Adipocyte (in vitro differentiated cells): ENCODE results near the gene GLB1L.
"Not testable (repeated sequence)": the region's sequence is repeated elsewhere in the genome, so short reads cannot be mapped to it uniquely, and the experiment has no call there.

Experiments
- DNase-seq: peaks from one replicate; pipeline ENCODE4 v3.0.0-alpha.2; 2015; ENCODE audit warnings: low read depth
- H3K27me3 ChIP-seq: replicated peaks from 2 replicates; pipeline ENCODE4 v1.7.0; 2013; ENCODE audit warnings: mild to moderate bottlenecking, low read length, moderate library complexity; ENCODE audit not compliant: control insufficient read depth, insufficient read depth
- H3K36me3 ChIP-seq: 2 replicates; pipeline ENCODE4 v1.7.0; 2013; ENCODE audit warnings: low read length, mild to moderate bottlenecking, moderate library complexity; ENCODE audit not compliant: control insufficient read depth, insufficient read depth, severe bottlenecking
- H3K4me1 ChIP-seq: 2 replicates; pipeline ENCODE4 v1.7.0; 2013; ENCODE audit warnings: mild to moderate bottlenecking, low read length, moderate library complexity; ENCODE audit not compliant: control insufficient read depth, insufficient read depth
- H3K4me3 ChIP-seq: 2 replicates; pipeline ENCODE4 v1.7.0; 2013; ENCODE audit warnings: mild to moderate bottlenecking, low read length, moderate library complexity
- H3K9ac ChIP-seq: 2 replicates; pipeline ENCODE4 v1.7.0; 2013; ENCODE audit warnings: mild to moderate bottlenecking, low read length, moderate library complexity
- H3K9me3 ChIP-seq: 2 replicates; pipeline ENCODE4 v1.7.0; 2013; ENCODE audit warnings: mild to moderate bottlenecking, low read length, moderate library complexity; ENCODE audit not compliant: control insufficient read depth

The GLB1L gene

DNA sequence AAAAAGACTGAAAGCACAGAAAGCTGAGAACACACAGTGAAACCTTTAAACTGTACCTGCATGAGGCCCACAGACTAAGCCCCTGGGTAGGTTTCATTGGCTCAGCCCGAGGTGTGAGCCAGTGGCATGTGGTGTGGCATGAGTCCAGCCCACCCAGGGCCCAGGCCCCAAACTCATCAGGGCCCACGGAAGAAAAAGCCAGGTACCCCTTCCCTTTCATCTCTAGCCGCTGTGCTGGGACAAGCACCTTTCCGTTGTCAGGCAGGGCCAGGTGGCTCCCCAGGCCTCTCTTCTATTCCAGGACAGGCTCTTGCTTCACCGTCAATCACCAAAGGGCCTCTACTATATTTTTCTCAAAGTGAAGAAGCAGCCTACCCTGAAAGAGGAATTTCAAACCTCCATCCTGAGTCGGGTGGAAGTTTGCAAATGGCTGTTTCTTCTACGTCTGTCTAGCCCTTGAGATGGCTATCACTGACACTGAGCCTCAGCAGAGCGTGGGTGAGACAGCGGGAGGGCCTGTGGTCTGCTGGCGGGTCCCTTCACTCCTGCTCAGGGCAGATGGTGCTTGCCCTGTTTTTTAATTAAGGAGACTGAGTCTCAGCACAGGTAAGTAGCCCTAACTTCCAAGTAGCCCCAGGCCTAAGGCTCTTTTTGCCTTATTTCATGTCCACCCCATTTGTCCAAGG, 42.5 kb upstream of the GLB1L start:
- no peak for DNase-seq
- Histone ChIP-seq H3K27me3 (no peaks in the 10 kb centered on the region), H3K4me3 (no peak overlapping the region)

DNA sequence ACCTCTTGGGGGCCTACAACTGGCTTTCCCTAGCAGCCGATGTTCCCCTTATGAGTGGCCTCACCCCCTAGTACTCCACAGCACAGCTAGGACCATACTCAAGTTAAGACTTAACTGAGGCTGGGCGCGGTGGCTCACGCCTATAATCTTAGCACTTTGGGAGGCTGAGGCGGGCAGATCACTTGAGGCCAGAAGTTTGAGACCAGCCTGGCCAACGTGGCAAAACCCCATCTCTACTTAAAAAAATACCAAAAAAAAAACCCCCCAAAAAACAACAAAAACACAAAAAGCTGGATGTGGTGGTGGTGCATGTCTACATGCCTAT, 41.8 kb upstream of the GLB1L start:
- not testable (repeated sequence) for DNase-seq, H3K27me3 ChIP-seq, H3K4me3 ChIP-seq, H3K9me3 ChIP-seq
- Histone ChIP-seq H3K9ac (peak overlapping the region; percentile 51), H3K4me1 (peaks cover 27% of the 10 kb centered on the region), H3K36me3 (peaks cover 27% of the 10 kb centered on the region)

More for the DNA sequence above, 42.5 kb upstream of the GLB1L start:
- H3K9me3 ChIP-seq, result no peaks in the 10 kb centered on the region
- H3K9ac ChIP-seq, result no peak overlapping the region
- peaks cover 21% of the 10 kb centered on the region for H3K36me3 ChIP-seq
- H3K4me1 ChIP-seq, result peaks cover 27% of the 10 kb centered on the region

DNA sequence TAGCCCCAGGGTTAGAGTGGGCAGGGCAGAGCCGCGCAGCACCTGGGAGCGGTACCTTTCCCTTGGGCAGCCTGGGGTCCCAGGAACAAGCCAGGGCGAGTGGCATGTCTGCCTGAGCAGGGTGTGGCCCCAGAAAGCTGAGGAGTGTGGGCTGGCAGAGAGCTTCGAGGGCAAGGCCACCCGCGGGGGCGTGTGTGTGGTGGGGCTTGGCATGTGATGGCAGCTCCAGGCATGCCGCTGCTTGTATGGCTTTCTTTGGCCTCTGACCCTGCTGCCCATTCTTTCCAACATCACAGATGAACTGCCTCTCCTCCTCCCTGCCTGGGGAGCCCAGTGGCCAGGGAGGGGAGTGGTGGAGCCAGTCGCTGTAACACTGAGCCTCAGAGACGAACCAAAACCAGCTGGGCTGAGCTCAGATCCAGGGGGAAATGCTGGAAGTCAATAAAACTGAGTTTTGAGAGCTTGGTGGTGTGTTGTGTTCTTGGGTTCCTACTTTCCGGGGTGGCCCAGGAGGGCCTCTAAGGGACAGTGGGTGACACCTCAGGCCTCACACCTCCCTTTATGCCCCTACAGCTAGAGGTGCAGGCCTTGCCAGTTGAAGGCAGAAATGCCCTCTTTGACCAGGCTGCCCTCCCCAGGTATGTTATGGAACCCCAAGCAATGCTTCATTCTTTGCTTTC, 41.3 kb upstream of the GLB1L start:
- Histone ChIP-seq H3K36me3 (peaks cover 32% of the 10 kb centered on the region), H3K4me3 (no peak overlapping the region), H3K9ac (peak overlapping the region; percentile 51), H3K9me3 (no peaks in the 10 kb centered on the region), H3K4me1 (peaks cover 27% of the 10 kb centered on the region), H3K27me3 (no peaks in the 10 kb centered on the region)
- peak; percentile 41 for DNase-seq

DNA sequence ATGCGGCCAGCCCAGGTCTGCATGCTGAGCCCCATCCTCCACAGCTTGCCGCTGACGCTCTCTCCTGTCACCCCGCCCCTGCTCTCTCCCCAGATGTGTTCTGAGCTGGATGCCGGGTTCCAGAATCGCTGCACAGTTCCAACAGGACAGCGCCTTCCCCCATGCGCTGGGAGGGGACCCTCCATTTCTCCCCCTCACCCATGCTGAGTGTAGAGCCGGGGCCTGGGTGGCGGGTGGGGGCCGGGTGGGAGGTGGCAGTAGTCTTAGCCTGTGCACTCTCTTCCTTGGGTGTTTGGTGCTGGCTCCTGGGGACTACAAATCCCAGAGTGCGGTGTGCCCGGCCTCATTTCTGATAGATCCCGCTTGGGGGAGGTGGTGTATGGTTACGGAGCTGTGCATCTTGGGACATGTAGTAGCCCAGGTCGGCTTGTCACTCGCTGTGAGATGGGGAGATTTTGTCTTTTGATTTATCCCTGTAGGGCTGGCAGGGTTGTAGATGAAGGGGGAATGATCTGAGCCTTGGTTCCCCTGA, 40.7 kb upstream of the GLB1L start:
- Histone ChIP-seq H3K36me3 (peaks cover 38% of the 10 kb centered on the region), H3K4me3 (no peak overlapping the region), H3K27me3 (no peaks in the 10 kb centered on the region), H3K9me3 (no peaks in the 10 kb centered on the region), H3K9ac (peak overlapping the region; percentile 51), H3K4me1 (peaks cover 27% of the 10 kb centered on the region)
- DNase-seq, result peak; percentile 49

DNA sequence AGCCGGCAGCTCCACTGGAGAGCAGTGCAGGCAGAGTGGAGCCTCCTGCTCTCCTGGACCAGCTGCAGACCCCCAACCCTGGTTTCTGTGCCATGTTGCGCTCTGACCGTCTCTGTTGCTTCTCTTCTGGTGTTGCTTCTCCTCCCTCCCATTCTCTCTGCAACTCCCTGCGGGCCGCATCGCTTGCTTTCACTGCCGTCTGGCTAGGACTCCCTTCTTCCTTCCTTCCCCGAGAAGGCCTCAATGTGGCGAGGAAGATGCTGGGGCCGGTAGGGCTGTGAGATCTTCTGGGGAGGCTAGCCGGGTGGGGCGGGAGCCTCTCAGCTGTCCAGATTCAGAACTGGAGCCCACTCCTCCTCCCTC, 40.1 kb upstream of the GLB1L start:
- Histone ChIP-seq H3K4me3 (no peak overlapping the region), H3K9me3 (no peaks in the 10 kb centered on the region), H3K4me1 (peaks cover 29% of the 10 kb centered on the region), H3K27me3 (no peaks in the 10 kb centered on the region), H3K9ac (no peak overlapping the region), H3K36me3 (peaks cover 43% of the 10 kb centered on the region)
- DNase-seq, result no peak

DNA sequence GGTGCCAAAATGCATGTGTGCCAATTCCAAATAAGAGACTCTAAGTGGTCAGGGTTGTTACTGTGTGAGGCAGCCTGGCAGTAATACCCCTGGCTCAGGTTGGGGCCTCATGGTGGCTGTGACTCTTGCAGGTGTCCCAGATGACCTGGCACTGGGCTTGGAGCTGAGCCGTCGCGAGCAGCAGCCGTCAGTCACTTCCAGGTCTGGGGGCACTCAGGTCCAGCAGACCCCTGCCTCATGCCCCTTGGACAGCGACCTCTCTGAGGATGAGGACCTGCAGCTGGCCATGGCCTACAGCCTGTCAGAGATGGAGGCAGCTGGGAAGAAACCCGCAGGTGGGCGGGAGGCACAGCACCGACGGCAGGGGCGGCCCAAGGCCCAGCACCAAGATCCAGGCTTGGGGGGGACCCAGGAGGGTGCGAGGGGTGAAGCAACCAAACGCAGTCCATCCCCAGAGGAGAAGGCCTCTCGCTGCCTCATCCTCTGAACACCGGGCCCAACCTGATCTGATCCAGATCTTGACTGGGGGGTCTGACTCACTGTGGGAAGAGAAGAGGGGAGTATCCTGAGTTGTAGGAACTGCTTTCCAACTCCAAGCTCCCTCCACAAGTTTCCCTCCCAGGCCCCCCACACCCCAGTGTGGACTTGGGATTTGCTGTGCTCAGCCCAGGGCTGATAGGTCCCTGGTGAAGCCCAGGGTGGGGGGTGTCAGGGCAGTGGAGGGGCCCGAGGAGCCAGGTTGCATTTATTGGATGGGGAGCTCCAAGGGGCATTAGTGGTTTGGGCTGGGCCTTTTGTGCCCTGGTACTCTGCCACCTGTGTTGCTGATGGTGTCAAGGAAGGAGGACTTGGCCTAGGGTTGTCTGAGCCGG, 39.5 kb upstream of the GLB1L start:
- Histone ChIP-seq H3K9ac (no peak overlapping the region), H3K36me3 (peaks cover 43% of the 10 kb centered on the region), H3K4me3 (no peak overlapping the region), H3K4me1 (peaks cover 30% of the 10 kb centered on the region), H3K9me3 (no peaks in the 10 kb centered on the region), H3K27me3 (no peaks in the 10 kb centered on the region)
- DNase-seq, result no peak

DNA sequence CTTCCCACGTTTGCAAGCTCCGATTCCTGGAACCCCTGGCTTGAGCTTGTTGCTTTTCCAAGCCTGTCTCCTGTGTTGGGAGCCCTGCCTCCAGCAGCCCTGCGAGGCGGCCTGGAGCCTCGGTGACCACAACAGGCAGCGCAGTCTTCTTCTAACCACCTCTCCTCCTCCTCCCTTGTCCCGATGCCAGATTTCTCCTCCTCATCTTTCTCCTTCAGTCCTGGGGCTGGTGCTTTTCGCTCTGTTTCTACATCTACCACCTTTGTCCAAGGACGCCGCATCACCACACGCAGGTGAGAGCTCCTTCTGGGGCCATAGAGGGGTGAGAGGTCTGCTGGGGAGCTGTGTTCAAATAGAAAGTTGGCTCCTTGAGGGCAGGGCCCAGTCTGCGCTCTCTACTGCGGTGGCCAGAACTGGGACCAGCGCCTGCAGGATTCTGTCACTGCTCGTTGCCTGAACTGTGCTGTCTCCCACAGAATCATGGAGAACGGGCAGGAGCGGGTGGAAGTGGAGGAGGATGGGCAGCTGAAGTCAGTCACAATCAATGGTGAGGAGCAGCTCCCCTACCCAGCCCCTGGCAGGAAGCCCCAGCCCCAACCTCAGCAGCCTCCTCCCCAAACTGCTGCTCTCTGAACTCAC, 37.8 kb upstream of the GLB1L start:
- DNase-seq, result no peak
- Histone ChIP-seq H3K4me3 (no peak overlapping the region), H3K9ac (no peak overlapping the region), H3K9me3 (no peaks in the 10 kb centered on the region), H3K4me1 (peaks cover 33% of the 10 kb centered on the region), H3K36me3 (peaks cover 43% of the 10 kb centered on the region), H3K27me3 (no peaks in the 10 kb centered on the region)

DNA sequence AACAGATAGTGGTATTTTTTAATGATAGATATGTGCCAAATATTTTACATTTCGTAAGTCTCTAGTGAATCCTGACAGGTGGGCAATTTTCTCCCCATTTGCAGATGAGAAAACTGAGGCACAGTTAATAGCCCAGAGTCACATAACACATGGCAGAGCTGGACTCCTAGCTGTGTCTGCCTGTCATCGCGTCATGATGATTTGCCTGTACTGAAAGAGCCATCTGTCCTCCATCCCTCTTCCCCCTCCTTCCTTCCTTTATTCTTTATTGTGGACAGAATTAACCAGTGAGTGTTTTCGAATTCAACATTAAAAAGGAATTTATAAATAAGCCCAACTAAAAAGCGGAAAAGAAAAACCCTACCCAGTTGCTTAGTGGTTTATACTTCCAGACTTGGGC, 37.1 kb upstream of the GLB1L start:
- Histone ChIP-seq H3K27me3 (no peaks in the 10 kb centered on the region), H3K4me1 (peaks cover 37% of the 10 kb centered on the region), H3K9me3 (no peaks in the 10 kb centered on the region), H3K36me3 (peaks cover 43% of the 10 kb centered on the region), H3K9ac (no peak overlapping the region), H3K4me3 (no peak overlapping the region)
- DNase-seq, result no peak

DNA sequence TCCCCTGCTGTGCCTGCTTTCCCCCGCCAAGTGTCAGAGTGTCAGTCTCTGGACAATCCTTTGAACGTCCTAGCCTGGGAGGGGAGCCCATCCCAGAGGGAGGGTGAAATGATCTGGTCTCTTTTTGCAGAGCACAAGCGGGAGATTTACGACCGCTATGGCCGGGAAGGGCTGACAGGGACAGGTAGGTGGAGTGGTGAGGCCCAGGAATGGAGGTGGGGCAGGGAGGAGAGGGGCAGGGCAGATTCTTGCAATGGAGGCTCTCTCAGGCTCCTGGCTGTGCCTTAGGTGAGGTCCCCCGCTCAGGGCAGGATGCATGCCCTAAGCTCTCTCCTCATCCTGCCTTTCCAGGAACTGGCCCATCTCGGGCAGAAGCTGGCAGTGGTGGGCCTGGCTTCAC, 36.3 kb upstream of the GLB1L start:
- DNase-seq, result no peak
- Histone ChIP-seq H3K36me3 (peaks cover 43% of the 10 kb centered on the region), H3K4me3 (no peak overlapping the region), H3K4me1 (peaks cover 32% of the 10 kb centered on the region), H3K9me3 (no peaks in the 10 kb centered on the region), H3K27me3 (no peaks in the 10 kb centered on the region), H3K9ac (no peak overlapping the region)

DNA sequence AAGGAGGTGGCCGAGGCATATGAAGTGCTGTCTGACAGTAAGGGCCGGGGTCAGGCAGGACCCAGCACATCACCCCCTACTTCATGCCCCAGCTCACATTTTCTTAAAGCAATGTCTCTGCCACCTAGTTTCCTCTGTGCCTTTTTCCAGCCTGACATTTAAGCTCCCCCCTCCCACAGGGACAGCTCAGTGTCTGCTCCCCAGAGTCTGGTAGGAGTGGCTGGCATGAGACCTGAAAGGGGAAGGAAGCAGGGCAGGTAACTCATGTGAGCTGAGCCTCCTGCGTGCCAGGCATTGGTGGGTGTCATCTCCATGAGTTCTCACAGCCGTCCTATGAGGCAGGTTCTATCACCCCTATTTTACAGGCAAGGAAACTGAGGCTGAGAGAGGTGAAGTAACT, 35.4 kb upstream of the GLB1L start:
- DNase-seq, result no peak
- Histone ChIP-seq H3K9me3 (no peaks in the 10 kb centered on the region), H3K4me3 (no peak overlapping the region), H3K36me3 (peaks cover 43% of the 10 kb centered on the region), H3K9ac (peak overlapping the region; percentile 92), H3K4me1 (peaks cover 26% of the 10 kb centered on the region), H3K27me3 (no peaks in the 10 kb centered on the region)
